A549 (cell line): ENCODE results near the gene EBF4. TPM values are rescaled to one million over a fixed set of nuclear protein-coding genes. Genes with fewer than 3 reads are reported as not detected.
"Not testable (repeated sequence)": the region's sequence is repeated elsewhere in the genome, so short reads cannot be mapped to it uniquely, and the experiment has no call there.

Experiments
- ATAC-seq, 2 experiments: fragments of 200-7000 bp in 1 of 2; fragments of >200 bp in 1 of 2; cut with Nextera tagmentation in 1 of 2; cut with Tn5 transposase in 1 of 2; 3 replicates each; pipeline versions ENCODE4 v1.8.0 to v1.9.1; 2018 to 2020; ENCODE audit warnings: mild to moderate bottlenecking in 1 of 2, moderate library complexity in 1 of 2
- CTCF ChIA-PET: fragments of 300-600 bp; sonication (Branson Sonifier 250); formaldehyde crosslinking; extraction: SDS; loops from one replicate; lab custom pipeline; 2021; ENCODE audit warnings: antibody characterized with exemption, inconsistent platforms; lab: Yijun Ruan, JAX
- POLR2A ChIA-PET: fragments of 350-600 bp; formaldehyde crosslinking; extraction: SDS; loops from one replicate; lab custom pipeline; 2021; ENCODE audit warnings: antibody characterized with exemption, inconsistent platforms; lab: Yijun Ruan, JAX
- DNase-seq, 2 experiments: peaks; one replicate each; pipeline versions ENCODE4 v3.0.0 to v3.0.0-alpha.2; 2011 to 2016; ENCODE audit warnings: low read depth in 1 of 2, low spot score in 1 of 2
- FAIRE-seq: peaks from 2 replicates; lab custom pipeline; 2011; peaks lifted over from hg19 to GRCh38; lab: Jason Lieb, UNC
- H3K27ac ChIP-seq, 2 experiments: fragments of >200 bp; sonication (Bioruptor Twin); formaldehyde crosslinking; 3 replicates each; pipeline ENCODE4 v1.5.1; 2016 to 2017
- H3K4me1 ChIP-seq: fragments of >200 bp; sonication (Bioruptor Twin); formaldehyde crosslinking; 3 replicates; pipeline ENCODE4 v1.6.1; 2016
- H3K4me2 ChIP-seq: fragments of >200 bp; sonication (Bioruptor Twin); formaldehyde crosslinking; 3 replicates; pipeline ENCODE4 v1.6.1; 2016
- H3K4me3 ChIP-seq: fragments of >200 bp; sonication (Bioruptor Twin); formaldehyde crosslinking; 3 replicates; pipeline ENCODE4 v1.5.1; 2016
- H3K9me3 ChIP-seq: fragments of >200 bp; sonication (Bioruptor Twin); formaldehyde crosslinking; 3 replicates; pipeline ENCODE4 v1.6.1; 2016
- ATOH8 ChIP-seq: fragments of 250-450 bp; sonication (Bioruptor Pico); IDR thresholded peaks from 2 replicates; pipeline ENCODE4 v1.5.0; 2020; ENCODE audit warnings: low read depth, mild to moderate bottlenecking, moderate library complexity
- BHLHE40 ChIP-seq: IDR thresholded peaks from 2 replicates; pipeline ENCODE4 v1.6.1; 2012; ENCODE audit warnings: low read depth, low read length, inconsistent platforms
- CBX8 ChIP-seq: fragments of 200-600 bp; sonication (generic); IDR thresholded peaks from 2 replicates; pipeline ENCODE4 v1.6.1; 2016
- CHD2 ChIP-seq: fragments of 150-350 bp; IDR thresholded peaks from 2 replicates; pipeline ENCODE4 v1.6.1; 2014; ENCODE audit warnings: low read length; ENCODE audit not compliant: partially characterized antibody
- CTCF ChIP-seq: fragments of >200 bp; sonication (Bioruptor Twin); formaldehyde crosslinking; IDR thresholded peaks from 3 replicates; pipeline ENCODE4 v1.5.1; 2016
- EHF ChIP-seq: fragments of 250-450 bp; sonication (Bioruptor Pico); IDR thresholded peaks from 2 replicates; pipeline ENCODE4 v1.5.0; 2020; ENCODE audit warnings: mild to moderate bottlenecking
- EP300 ChIP-seq, 2 experiments: fragments of >200 bp; sonication (Bioruptor Twin); formaldehyde crosslinking; IDR thresholded peaks; 2 replicates in 1 of 2; 3 replicates in 1 of 2; pipeline ENCODE4 v1.6.1; 2016 to 2017
- HDAC2 ChIP-seq: fragments of 200-600 bp; sonication (generic); IDR thresholded peaks from 2 replicates; pipeline ENCODE4 v1.6.1; 2016
- HEYL ChIP-seq: fragments of 250-450 bp; sonication (Bioruptor Pico); IDR thresholded peaks from 2 replicates; pipeline ENCODE4 v1.8.0; 2021; ENCODE audit warnings: mild to moderate bottlenecking, moderate library complexity
- HOXA7 ChIP-seq: fragments of 250-450 bp; sonication (Bioruptor Pico); IDR thresholded peaks from 2 replicates; pipeline ENCODE4 v1.5.0; 2020; ENCODE audit warnings: mild to moderate bottlenecking, moderate library complexity
- JUN ChIP-seq, 2 experiments: fragments of >200 bp; sonication (Bioruptor Twin); formaldehyde crosslinking; IDR thresholded peaks; 2 replicates in 1 of 2; 3 replicates in 1 of 2; pipeline ENCODE4 v1.6.1; 2016 to 2017
- KDM1A ChIP-seq: fragments of 200-600 bp; sonication (generic); IDR thresholded peaks from 2 replicates; pipeline ENCODE4 v1.6.1; 2016; ENCODE audit warnings: low read depth, mild to moderate bottlenecking
- MAFK ChIP-seq: fragments of 450-650 bp; IDR thresholded peaks from 2 replicates; pipeline ENCODE4 v1.6.1; 2014; ENCODE audit not compliant: partially characterized antibody
- MAZ ChIP-seq: fragments of 150-350 bp; IDR thresholded peaks from 2 replicates; pipeline ENCODE4 v1.6.1; 2014; ENCODE audit warnings: antibody characterized with exemption, low read depth, low read length, borderline replicate concordance
- NPAS2 ChIP-seq: fragments of 250-450 bp; sonication (Bioruptor Pico); IDR thresholded peaks from 2 replicates; pipeline ENCODE4 v1.8.0; 2022; ENCODE audit warnings: mild to moderate bottlenecking, moderate library complexity, borderline replicate concordance
- RAD21 ChIP-seq, 2 experiments: fragments of >200 bp in 1 of 2; sonication (Bioruptor Twin) in 1 of 2; formaldehyde crosslinking in 1 of 2; IDR thresholded peaks in 1 of 2; conservative IDR thresholded peaks in 1 of 2; 2 replicates in 1 of 2; 3 replicates in 1 of 2; pipeline ENCODE4 v1.6.1; 2012 to 2018; ENCODE audit warnings: inconsistent platforms in 1 of 2
- RCOR1 ChIP-seq: fragments of 150-350 bp; IDR thresholded peaks from 2 replicates; pipeline ENCODE4 v1.6.1; 2014; ENCODE audit warnings: antibody characterized with exemption, low read length, low read depth
- ZC3H11A ChIP-seq: fragments of 450-650 bp; IDR thresholded peaks from 2 replicates; pipeline ENCODE4 v1.6.1; 2014; ENCODE audit warnings: antibody characterized with exemption, mild to moderate bottlenecking
- ZNF302 ChIP-seq: fragments of 250-450 bp; sonication (Bioruptor Pico); IDR thresholded peaks from 2 replicates; pipeline ENCODE4 v1.9.0; 2021; ENCODE audit warnings: inconsistent platforms, mild to moderate bottlenecking, moderate library complexity
- ZSCAN20 ChIP-seq: fragments of 250-450 bp; sonication (Bioruptor Pico); IDR thresholded peaks from 2 replicates; pipeline ENCODE4 v1.8.0; 2022; ENCODE audit warnings: mild to moderate bottlenecking, moderate library complexity
- WGBS: methylation state at CpG from one replicate; pipeline ENCODE4 v1.1.6; 2017; ENCODE audit errors: missing lambda C conversion rate; 5-methylcytosine and 5-hydroxymethylcytosine counted together
- polyA plus RNA-seq, 4 experiments: library from polyadenylated mRNA; depleted of rRNA in 3 of 4; stranded (reverse); fragments of >200 nt; fragmentation: RNase III in 1 of 4; extraction: RNeasy Plus Mini Kit Qiagen cat#74134 plus additional on column Dnase treatment in 1 of 4; gene quantifications; 2 replicates in 3 of 4; 3 replicates in 1 of 4; pipeline ENCODE4 v1.2.3, GENCODE V29; 2011 to 2017
- TF ChIP-seq, protein P1 (sequence below): fragments of >200 bp; sonication (Bioruptor Twin); formaldehyde crosslinking; IDR thresholded peaks from 3 replicates; pipeline ENCODE4 v1.6.1; 2016
- TF ChIP-seq, protein P2 (sequence below): IDR thresholded peaks from 2 replicates; pipeline ENCODE4 v1.6.1; 2012

Gene EBF4
- polyA plus RNA-seq, 2 of the 4 experiments (the other 2 are of a cell fraction), result 2.2 to 3.2 TPM

DNA sequence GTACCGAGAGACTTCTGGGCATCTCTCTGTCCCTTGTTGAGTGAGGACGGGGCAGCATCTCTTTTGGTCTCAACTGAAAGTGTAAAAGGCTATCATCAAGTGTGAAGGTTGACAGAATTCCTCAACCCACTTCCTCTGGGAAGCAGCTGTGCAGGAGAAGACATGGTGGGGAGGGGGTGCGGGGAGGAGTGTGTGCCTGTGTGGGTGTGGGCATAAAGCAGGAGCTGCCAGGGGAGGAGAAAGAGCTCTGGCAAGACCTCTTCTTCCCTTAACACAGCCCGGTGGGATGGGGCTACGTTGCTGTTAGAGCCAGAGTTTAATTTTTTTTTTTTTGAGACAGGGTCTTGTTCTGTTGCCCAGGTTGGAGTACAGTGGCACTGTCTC, 76.0 kb downstream of the EBF4 start (continued):
- TF ChIP-seq HOXA7 (CRISPR knock-in tag) (no peak), MAZ (no peak), JUN (IDR thresholded peaks at IDR 0.05) (no peak), HDAC2 (no peak)

GRCh38 chr20:2770091-2770490, 77.5 kb downstream of the EBF4 start:
- H3K4me1 ChIP-seq, DNase-seq, FAIRE-seq, POLR2A ChIA-PET, H3K4me3 ChIP-seq, ATAC-seq, H3K4me2 ChIP-seq, H3K27ac ChIP-seq, H3K9me3 ChIP-seq: not testable (repeated sequence)
- CTCF ChIA-PET, result interaction anchor here (0.8 to 10.7 kb wide), 3 partner anchors 10 to 231 kb away, joined by 3 to 103 read pairs (median 3); no protein-coding TSS in a partner anchor
- WGBS, result 68% methylated on average over 12 of the region's 12 CpGs

DNA sequence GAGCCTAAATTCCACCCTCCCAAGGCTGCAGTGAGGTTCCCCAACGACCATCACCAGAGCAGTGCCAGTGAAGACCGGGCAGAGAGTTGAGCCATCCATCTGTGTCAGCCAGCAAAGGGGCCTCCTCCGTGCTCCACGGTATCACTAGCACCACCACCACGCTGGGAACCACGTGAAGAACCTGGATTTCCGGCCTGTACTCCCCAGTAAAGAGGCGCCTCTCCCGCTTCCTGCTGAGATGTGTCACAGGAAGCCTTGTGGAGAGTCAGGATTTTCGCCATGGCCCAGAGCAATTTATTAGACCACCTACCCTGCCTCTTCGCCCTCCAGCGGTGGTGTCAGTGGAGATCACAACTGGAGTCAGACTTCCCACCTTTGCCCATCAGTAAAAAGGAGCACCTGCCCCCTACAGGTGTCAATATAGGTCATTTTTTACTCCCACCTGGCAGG, 79.1 kb downstream of the EBF4 start:
- TF ChIP-seq RCOR1, result no peak
- WGBS, result 70% methylated on average over 12 of the region's 12 CpGs
- ATAC-seq, result no peak
- H3K4me1 ChIP-seq, result no peaks in the 10 kb centered on the region
- no peak overlapping the region for H3K27ac ChIP-seq
- H3K4me2 ChIP-seq, result no peak overlapping the region
- ChIA-PET POLR2A (no interaction called here), CTCF (interaction anchor here (0.6 to 1.3 kb wide), 4 partner anchors 8 to 282 kb away, joined by 3 to 8 read pairs (median 4); no protein-coding TSS in a partner anchor)
- no peak for FAIRE-seq
- H3K4me3 ChIP-seq, result no peak overlapping the region
- DNase-seq, result no peak
- H3K9me3 ChIP-seq, result peaks cover 6% of the 10 kb centered on the region

DNA sequence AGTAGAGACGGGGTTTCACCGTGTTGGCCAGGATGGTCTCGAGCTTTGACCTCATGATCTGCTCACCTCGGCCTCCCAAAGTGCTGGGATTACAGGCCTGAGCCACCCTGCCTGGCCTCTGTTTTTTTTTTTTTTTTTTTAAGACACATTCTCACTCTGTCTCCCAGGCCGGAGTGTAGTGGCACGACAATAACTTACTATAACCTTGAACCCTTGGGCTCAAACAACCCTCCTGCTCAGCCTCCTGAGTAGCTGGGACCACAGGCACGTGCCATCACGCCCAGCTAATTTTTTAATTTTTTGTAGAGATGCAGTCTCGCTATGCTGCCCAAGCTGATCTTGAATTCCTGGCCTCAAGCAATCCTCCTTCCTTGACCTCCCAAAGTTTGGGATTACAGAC, 81.2 kb downstream of the EBF4 start:
- TF ChIP-seq EP300 (IDR thresholded peaks at IDR 0.05) (no peak), ZNF302 (CRISPR knock-in tag) (no peak), BHLHE40 (no peak), CHD2 (no peak), CBX8 (no peak), CTCF (no peak)
- TF ChIP-seq, protein P1, sequence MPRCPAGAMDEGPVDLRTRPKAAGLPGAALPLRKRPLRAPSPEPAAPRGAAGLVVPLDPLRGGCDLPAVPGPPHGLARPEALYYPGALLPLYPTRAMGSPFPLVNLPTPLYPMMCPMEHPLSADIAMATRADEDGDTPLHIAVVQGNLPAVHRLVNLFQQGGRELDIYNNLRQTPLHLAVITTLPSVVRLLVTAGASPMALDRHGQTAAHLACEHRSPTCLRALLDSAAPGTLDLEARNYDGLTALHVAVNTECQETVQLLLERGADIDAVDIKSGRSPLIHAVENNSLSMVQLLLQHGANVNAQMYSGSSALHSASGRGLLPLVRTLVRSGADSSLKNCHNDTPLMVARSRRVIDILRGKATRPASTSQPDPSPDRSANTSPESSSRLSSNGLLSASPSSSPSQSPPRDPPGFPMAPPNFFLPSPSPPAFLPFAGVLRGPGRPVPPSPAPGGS, result no peak
- ATAC-seq (no peak), FAIRE-seq (no peak), DNase-seq (no peak)
- Histone ChIP-seq H3K4me2 (no peak overlapping the region), H3K27ac (no peak overlapping the region), H3K9me3 (peaks cover 6% of the 10 kb centered on the region), H3K4me3 (no peak overlapping the region), H3K4me1 (no peaks in the 10 kb centered on the region)
- 71% methylated on average over 9 of the region's 9 CpGs for WGBS
- CTCF ChIA-PET, result interaction anchor here (0.6 to 2.5 kb wide), 5 partner anchors 18 to 227 kb away, joined by 3 to 8 read pairs (median 6); no protein-coding TSS in a partner anchor
- POLR2A ChIA-PET, result no interaction called here

DNA sequence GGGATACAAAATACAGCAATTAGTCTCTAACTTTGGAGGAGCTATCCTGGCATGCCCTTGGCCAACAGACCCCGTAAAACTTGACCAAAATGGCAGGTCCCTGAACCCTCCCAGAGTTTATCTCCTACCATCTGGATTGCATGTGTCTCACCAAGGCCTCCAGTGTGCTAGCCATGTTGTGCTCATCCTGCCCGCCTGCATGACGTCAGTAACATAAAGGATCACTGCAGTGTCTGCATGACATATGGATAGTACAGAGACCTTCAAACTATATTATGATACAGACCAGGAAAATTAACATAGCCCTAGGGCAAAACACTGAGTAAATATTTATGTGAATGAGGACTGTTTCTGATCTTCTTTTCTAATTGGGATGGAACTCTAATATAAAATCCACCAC, 82.6 kb downstream of the EBF4 start:
- DNase-seq, result no peak
- 60% methylated on average over 3 of the region's 3 CpGs for WGBS
- FAIRE-seq, result peak; percentile 43
- ChIA-PET POLR2A (no interaction called here), CTCF (interaction anchor here (0.5 to 3.7 kb wide), 9 partner anchors 12 to 132 kb away, joined by 3 to 16 read pairs (median 6); partner anchors contain the start of gene CPXM1)
- Histone ChIP-seq H3K4me1 (no peaks in the 10 kb centered on the region), H3K4me2 (no peak overlapping the region), H3K27ac (no peak overlapping the region), H3K4me3 (no peak overlapping the region), H3K9me3 (peaks cover 6% of the 10 kb centered on the region)
- ATAC-seq, result no peak
- TF ChIP-seq ZNF302 (CRISPR knock-in tag) (no peak), RAD21 (conservative IDR thresholded peaks at IDR 0.05 in 1 of 2, IDR thresholded peaks at IDR 0.05 in 1 of 2) (no peak), NPAS2 (CRISPR knock-in tag) (no peak), EHF (CRISPR knock-in tag) (no peak), KDM1A (no peak), MAZ (no peak), JUN (IDR thresholded peaks at IDR 0.05) (no peak), CHD2 (no peak), RCOR1 (no peak), HEYL (CRISPR knock-in tag) (no peak), ATOH8 (no peak), ZSCAN20 (no peak), ZC3H11A (no peak), MAFK (no peak)
- TF ChIP-seq, protein P2, sequence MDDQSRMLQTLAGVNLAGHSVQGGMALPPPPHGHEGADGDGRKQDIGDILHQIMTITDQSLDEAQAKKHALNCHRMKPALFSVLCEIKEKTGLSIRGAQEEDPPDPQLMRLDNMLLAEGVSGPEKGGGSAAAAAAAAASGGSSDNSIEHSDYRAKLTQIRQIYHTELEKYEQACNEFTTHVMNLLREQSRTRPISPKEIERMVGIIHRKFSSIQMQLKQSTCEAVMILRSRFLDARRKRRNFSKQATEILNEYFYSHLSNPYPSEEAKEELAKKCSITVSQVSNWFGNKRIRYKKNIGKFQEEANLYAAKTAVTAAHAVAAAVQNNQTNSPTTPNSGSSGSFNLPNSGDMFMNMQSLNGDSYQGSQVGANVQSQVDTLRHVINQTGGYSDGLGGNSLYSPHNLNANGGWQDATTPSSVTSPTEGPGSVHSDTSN, result no peak
